ENCODE results near the gene KIF11.
"Not testable (repeated sequence)": the region's sequence is repeated elsewhere in the genome, so short reads cannot be mapped to it uniquely, and the experiment has no call there.

Gene KIF11

DNA sequence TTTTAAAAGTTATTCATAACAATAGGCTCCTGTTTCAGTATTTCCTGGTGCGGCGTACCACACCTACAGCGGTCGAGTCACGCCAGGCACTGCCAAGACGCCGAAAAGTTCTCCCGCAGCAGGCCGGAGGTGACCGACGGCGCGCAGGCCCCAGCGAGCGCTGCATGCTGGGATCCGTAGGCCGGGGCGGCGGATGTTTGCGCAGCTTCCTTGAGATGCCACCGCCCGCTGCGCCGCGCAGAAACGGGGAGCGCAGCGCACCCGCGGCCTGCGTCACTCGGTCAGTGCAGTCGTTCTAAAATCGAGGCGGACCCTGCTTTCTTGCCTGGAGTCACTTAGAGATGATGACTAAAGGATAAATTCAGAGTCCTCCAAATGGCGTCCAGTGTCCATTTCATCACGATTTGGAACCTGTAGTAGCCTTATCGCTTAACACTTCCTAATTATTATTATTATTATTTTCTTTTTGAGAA lies 1.3 kb upstream of the KIF11 start:
- DNase-seq = peak; percentile 93

DNA sequence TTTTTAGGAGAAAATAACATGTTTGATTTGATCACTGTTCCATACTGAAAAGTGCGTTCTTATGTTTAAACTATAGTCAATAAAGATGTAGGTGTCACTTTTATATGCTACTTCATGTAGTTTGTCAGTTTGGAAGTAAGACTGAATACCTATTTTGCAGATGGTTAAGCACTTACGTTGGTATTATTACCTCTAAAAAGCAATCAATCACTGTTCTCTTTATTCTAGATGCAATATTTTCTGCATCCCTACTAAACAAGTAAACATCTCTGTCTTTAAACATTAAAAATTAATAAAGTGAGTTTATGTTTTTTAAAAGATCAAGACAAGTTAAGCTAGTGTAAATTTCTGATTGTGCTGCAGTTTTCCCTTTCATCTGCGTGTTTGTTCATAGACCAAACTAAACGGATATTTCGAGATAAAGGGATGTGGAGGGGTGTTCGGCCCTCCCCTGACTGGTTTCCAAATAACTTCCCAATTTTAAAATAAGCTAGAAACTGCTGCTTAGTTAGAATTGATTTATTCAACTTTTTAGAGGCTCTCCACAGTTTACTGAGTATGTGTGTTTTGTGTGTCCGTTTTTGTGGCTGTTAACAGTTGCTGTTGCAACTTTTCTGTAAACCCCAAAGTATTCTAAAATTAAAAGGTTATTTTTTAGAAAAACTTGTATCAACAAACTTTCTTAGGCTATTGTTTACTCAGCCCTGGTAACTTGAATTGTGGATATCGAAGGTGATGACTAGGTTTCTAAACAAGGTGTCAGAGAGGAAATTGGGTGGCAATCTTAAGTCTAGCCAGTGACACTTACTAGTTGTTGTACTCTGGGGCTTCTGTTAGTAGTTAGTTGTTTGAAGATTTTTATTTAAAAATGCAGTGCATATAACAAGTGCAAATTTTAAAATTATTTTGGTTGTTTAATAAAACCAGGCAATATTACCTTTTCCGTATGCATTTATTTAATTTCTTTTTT lies 974 bp downstream of the KIF11 start:
- DNase-seq = no peak

DNA sequence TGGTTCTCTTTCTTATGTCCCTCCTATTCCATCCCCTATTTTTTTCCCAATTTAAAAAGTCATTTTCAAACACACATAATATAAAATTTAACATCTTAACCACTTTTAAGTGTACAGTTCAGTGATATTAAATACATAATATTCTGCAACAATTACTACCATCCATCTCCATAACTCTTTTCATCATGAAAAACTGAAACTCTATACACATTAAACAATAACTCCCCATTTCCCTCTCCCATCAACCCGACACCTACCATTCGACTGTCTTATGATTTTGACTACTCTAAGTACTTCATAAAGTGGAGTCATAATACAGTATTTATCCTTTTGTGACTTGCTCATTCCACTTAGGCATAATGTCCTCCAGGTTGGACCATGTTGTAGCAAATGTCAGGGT lies 2.6 kb downstream of the KIF11 start:
- no peak for DNase-seq

DNA sequence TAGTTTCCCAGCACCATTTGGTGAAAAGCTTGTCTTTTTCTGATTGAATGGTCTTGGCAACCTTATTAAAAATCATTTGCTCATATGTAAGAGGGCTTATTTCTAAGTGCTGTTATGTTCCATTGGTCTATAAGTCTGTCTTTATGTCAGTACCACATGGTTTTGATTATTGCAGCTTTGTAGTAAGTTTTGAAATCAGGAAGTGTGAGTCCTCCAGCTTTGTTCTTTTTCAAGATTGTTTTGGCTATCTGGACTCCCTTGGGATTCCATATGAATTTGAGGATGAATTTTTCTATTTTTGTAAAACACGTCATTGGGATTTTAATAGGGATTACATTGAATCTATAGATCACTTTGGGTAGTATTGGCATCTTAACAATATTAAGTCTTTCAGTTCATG lies 5.4 kb downstream of the KIF11 start:
- no peak for DNase-seq

DNA sequence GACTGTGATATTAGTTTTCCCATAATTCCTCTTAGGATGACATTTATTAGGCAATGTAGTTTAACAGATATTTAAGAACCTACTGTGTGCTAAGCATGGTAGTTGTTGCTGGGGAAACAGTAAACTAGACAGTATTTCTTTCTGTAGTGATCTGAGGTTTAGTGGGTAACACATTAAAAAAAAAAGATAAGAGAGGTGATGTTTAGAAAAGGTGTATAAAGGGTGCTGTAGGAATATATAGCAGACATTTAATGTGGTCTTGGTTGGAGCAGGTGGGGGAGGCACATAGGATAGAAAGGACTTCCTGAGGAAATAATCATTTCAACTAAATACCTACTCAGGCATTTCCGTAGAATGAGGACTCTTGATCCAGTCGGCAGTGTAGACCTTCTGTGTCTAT lies 11.9 kb downstream of the KIF11 start:
- no peak for DNase-seq

DNA sequence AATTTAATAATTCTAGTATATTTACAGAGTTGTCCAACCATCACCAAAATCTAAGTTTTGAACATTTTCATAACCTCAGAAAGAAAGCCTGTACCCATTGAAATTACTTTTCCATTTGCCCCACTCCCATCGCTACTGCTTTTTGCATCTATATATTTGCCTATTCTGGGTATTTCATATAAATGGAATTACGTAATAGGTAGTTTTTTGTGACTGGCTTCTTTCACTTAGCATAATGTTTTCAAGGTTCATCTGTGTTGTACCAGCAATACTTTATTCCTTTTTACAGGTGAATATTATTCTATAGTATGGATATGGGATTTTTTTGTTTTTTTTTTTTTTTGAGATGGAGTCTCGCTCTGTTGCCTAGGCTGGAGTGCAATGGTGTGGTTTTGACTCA lies 22.6 kb downstream of the KIF11 start:
- DNase-seq = no peak

DNA sequence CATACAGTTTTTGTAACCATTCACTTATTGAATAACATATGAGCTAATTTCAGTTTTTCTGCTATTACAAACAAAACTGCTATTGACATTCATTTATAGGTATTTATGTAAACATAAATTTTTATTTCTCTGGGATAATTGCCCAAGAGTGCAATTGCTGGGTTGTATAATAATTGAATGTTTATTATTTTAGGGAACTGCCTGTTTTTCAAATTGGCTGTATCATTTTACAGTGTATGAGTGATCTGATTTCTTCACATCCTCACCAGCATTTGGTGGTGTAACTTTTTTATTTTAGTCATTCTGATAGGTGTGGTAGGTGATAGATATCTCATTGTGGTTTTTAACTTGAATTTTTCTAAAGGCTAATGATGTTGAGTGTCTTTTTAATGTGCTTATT lies 26.4 kb downstream of the KIF11 start:
- DNase-seq = no peak

DNA sequence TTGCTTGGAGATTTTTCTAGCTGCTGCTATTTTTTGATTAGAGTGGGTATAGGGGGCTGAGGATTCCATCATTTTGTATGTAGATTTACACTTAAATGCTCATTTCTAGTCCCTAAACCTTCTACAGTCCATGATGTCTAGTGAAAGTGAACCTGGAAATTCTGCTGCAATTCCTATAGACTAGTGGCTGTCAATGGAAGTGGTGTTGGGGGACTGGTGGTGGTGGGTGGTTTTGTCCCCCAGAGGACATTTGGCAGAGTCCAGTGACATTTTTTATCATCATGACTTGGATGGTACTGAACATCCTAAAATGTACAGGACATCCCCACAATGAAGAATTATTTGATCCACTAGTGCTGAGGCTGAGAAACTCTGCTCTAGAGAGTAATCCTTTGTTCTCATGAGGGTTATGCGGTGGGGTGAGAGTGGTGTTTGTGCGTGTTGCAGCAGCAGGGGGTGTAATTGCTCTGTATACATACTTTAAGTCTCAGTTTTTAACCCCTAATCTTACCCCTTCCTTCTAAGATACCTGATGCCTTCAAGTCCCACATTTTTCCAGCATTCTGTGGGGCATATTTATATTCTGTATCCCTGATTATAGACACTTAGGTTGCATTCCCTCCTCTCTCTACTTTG lies 35.0 kb downstream of the KIF11 start:
- DNase-seq = no peak

DNA sequence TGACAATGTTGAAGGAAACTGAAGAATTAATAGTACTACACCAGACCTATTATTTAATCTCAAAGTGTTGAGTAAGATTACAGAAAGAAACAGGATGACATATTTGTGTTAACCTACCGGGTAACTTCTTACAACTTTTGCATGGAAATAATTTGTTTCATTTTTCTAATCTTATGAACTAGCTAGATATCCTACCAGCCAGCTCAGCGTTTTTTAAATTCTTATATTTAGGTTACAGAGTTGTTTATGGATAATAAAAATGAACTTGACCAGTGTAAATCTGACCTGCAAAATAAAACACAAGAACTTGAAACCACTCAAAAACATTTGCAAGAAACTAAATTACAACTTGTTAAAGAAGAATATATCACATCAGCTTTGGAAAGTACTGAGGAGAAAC lies 37.0 kb downstream of the KIF11 start:
- DNase-seq = no peak

DNA sequence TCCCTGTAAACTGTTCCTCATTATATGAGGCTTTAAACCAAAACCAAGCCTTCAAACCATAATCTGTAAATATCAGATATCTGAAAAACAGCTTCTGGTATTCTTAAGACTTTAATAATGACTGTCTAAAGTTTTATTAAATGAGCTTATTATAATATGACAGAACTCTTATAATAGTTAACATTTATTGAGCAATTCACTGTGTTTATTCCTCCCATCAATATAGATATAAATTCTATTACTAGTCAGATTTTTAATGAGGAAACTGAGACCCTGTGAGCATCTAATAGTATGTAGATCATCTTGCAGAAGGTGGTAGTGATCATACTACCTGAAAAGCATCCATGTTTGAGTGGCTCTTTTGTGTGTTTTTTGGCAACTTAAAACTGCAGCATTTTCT lies 45.1 kb downstream of the KIF11 start:
- no peak for DNase-seq

DNA sequence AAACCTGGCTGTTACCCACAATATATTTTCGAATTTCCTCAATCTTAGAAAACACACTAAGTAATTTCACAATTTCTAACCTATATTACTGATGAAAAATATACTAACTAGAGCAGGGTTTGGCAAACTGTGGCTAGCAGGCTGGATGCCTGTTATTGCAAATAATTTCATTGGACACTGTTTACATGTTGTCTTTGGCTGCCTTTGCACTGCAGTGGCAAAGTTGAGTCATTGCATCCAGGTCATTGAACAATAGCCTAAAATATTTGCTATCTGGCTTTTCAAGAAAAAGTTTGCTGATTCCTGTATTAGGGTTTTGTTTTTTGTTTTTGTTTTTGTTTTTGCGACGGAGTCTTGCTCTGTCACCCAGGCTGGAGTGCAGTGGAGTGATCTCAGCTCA lies 47.2 kb downstream of the KIF11 start:
- no peak for DNase-seq

DNA sequence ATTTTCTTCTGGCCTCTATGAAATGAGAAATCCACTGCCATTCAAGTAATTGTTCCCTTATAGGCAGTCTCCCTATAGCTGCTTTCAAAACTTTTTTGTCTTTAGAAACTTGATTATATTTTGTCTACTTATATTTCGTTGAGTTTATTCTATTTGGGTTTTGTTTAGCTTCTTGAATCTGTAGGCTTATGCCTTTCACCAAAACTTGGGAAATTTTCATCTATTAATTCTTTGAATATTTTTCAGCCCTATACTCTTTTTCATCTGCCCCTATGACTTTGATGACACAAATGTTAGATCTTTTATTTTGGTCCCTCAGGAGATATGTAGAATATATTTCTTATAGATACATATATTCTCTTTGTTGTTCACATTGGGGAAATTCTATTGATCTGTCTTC lies 48.6 kb downstream of the KIF11 start:
- no peak for DNase-seq

DNA sequence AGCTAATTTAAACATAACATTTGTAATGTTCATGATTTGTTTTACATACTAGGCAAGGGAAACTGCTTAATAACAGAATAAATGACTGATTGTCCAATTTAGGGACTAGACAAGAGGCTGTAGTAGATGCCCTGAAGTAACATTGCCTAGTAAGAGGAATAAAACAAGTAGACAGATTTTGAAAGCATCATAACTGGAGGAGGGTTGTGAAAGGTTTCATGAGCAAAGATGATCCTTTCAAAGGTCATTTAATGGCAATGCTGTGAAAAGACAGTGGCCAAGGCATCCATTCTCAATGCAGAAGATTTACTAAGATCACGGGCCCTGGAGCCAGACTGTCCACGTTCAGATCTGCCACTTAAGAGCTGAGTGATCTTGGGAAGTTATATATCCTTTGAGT lies 52.0 kb downstream of the KIF11 start:
- DNase-seq = no peak

DNA sequence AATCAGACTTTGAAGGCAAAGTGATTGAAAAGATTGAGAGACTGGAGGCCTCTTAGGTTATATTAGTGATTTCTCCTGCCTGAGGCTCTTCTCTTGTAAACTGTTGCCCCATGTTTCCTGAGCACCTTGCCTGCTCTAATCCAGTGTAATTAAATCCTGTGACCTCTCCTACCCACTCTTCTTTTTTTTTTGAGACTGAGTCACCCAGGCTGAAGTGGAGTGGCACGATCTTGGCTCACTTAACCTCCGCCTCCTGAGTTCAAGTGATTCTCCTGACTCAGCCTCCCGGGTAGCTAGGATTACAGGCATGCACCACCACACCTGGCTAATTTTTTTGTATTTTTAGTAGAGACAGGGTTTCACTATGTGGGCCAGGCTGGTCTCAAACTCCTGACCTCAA lies 57.9 kb downstream of the KIF11 start:
- DNase-seq = not testable (repeated sequence)

DNA sequence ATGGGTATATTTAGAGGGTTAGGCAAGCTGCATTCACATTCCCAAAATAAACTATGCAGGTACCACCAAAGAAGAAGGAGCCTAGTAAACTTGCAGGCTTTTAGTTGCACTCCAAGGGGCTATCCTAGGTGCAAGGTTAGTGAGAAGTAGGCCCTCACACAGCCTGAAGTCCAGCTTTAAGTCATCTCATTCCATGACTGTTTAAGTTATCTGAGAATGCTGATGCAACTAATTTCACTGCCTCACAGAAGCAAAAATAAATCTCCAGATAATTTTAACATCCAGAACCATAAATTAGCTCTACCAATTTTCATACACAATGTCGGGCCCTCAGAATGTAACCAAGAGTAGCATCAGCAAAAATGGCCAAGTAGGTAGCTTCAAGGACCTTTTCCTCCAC lies 62.5 kb downstream of the KIF11 start:
- no peak for DNase-seq

DNA sequence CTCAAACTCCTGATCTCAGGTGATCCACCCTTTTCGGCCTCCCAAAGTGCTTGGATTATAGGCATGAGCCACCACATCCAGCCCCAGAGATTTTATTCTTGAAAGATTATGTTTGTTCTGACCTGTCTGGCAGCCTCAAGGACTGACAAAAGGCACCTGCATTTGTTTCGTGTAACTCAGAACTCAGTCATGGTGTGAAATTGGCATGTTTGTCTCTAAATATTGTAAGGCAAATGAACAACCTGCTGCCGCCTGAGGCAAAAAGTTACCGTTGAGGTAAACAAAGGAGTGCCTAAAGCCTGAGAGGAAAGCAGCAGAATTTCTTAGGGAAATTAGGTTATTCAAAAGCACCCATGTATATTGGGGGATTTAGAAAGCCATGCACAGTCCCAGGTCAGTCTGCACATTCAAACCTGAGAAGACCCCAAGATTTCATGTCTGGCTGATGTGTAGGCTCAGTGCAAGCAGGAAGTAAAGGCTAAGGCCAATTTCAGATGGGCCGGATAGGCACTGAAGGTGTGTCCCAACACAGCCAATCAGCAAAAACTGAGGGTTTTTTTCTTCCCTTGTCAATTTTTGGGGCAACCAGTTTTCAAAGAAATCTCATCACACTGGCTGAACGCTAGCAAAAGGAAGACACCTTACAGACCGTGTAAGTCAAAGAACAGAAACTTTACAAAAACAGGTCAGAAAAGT lies 63.5 kb downstream of the KIF11 start:
- no peak for DNase-seq

DNA sequence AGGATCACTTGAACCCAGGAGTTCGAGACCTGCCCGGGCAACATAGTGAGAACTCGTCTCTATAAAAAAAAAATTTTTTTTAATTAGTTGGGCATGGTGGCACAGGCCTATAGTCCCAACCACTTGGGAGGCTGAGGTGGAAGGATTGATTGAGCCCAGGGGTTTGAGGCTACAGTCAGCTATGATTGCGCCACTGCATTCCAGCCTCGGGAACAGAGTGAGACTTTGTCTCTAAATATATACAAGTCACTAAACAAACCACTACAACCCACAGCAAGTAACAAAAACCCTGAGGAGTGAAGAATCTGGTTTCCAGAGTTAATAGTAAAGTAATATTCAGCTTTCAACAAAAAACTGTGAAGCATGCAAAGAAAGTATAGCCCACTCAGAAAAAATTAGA lies 64.1 kb downstream of the KIF11 start:
- no peak for DNase-seq

DNA sequence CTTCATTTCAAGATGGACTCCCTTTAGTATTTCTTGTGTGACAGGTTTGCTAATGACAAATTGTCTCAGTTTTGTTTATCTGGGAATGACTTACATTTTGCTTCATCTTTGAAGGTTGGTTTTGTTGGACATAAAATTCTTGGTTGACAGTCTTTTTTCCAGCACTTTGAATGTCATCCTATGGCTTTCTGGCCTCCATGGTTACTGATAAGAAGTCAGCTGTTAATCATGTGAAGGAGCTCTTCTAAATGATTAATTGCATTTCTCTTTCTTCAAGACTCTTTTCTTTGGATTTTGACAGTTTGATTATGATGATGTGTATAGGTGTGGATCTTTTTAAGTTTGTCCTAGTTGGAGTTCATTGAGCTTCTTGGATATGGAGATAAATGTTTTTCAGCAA lies 69.9 kb downstream of the KIF11 start:
- no peak for DNase-seq

DNA sequence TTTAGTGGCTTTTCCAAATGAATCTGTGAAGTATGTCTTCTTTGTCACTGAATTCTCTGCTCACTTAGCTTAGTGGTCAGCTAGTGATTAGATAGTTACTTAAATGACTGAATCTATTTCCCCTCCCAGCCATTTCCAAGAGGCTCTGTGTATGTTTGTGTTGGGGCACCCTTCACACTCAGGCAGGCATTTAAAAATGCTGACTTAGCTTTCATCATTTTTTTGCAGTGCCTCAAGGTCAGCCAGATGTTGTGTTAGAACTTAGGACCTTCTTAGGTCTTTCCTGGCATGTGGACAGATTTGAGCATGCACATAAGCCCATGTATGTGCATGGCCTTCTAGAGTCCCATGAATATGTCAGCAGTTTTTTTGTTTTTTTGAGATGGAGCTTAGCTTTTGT lies 71.4 kb downstream of the KIF11 start:
- no peak for DNase-seq

DNA sequence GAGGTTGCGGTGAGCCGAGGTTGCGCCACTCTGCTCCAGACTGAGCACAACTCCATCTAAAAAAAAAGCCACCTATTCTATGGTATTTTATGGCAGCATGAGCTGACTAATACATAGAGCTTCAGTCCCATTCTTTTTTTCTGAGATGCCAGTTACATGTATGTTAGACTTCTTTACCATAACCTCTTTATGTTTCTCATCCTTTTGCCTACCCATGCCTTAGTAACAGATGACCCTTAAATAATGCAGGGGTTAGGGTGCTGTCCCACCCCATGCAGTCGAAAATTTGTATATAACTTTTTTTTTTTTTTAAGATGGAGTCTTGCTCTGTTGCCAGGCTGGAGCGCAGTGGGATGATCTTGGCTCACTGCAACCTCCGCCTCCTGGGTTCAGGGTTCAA lies 74.1 kb downstream of the KIF11 start:
- DNase-seq = no peak

DNA sequence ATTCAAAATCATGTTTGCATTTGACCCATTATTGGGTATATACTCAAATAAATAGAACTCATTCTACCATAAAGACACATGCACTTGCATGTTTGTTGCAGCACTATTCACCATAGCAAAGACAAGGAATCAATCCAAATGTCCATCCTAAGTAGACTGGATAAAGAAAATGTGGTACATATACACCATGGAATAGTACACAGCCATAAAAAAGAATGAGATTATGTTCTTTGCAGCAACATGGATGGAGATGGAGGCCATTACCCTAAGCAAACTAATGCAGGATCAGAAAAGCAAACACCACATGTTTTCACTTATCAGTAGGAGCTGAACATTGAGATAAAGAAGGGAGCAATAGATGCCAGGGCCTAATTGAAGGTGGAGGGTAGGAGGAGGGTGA lies 84.8 kb downstream of the KIF11 start:
- DNase-seq = no peak

DNA sequence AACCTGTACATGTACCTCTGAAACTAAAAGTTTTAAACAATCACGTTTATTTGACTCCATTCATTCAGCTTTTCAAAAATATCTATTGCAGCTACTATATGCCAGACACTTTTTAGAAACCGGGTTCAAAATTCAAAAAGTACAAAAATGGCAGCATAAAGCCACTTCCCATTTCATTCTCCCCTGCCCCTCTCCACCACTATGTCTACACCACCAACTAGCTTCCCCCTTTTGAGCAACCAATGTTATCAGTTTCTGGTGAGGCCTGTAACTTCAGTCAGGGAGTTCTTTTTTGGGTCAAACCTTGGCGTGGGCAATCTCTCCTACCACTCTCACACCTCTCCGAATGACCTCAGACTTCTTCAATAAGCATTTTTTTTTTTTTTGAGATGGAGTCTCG lies 85.3 kb downstream of the KIF11 start:
- DNase-seq = no peak

DNA sequence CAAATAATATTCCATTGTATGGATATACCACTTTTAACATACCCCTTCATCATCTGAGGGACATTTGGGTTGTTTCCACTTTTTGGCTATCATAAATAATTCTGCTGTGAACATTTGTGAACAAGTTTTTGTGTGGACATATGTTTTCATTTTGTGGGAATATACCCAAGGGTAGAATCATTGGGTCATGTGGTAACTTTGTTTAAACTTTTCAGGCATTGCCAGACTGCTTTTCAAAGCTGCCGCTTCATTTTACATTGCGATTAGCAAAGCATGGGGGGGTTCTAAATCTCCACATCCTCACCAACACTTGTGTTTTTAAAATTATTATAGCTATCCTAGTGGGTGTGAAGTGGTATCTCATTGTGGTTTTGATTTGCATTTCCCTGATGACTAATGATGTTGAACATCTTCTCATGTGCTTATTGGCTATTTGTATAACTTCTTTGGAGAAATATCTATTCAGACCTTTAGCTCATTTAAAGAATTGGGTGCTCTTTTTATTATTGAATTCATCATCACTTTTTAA lies 88.4 kb downstream of the KIF11 start:
- DNase-seq = no peak

DNA sequence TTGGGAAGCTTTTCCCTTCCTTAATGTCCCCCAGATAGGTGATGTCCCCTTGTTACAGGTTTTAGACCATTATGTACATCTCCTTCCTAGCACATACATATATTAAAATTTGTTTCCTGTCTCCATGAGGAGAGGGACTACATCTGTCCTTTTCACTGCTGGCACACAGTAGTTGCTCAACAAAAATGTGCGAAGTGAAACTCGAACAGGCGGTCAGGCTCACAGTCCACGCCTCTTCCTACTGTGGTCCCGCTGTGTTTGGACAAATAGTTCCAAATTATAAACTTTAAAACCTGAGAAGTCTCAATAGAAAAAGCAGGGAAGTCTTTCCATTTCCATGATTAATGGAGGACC lies 95.6 kb downstream of the KIF11 start:
- DNase-seq = no peak
